HL-60 (cell line): Measurements from ENCODE around the gene KIAA0232.

Source experiments
- GABPA ChIP-seq: IDR thresholded peaks from 2 replicates; pipeline ENCODE4 v1.6.1; 2012; ENCODE audit warnings: low read depth
- POLR2AphosphoS5 ChIP-seq: IDR thresholded peaks from 2 replicates; pipeline ENCODE4 v1.6.1; 2012; ENCODE audit warnings: low read depth
- TF ChIP-seq, protein P1 (sequence below): IDR thresholded peaks from one replicate; pipeline ENCODE4 v1.5.1; 2011; ENCODE audit warnings: low read length, control low read depth, inconsistent platforms; ENCODE audit not compliant: insufficient read depth
- TF ChIP-seq, protein P2 (sequence below): IDR thresholded peaks from 2 replicates; pipeline ENCODE4 v1.6.1; 2012; ENCODE audit warnings: low read depth; ENCODE audit not compliant: insufficient replicate concordance

DNA sequence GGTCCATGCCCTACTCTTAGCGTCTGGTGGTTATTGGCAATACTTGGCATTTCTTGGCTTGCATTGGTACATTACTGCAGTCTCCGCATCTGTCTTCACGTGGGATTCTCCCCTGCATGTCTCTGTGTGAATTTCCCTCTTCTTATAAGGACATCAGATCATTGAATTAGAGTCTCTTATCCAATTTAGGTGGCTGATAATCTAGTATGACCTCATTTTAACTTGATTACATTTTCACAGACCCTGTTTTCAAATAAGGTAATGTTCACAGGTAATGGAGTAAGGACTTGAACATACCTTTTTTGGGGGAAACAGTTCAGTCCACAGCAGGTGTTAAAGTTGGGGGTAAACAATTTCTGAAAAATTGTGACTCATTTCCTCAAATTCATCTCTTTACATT is 16.6 kb downstream of the KIAA0232 start:
- TF ChIP-seq, protein P1, sequence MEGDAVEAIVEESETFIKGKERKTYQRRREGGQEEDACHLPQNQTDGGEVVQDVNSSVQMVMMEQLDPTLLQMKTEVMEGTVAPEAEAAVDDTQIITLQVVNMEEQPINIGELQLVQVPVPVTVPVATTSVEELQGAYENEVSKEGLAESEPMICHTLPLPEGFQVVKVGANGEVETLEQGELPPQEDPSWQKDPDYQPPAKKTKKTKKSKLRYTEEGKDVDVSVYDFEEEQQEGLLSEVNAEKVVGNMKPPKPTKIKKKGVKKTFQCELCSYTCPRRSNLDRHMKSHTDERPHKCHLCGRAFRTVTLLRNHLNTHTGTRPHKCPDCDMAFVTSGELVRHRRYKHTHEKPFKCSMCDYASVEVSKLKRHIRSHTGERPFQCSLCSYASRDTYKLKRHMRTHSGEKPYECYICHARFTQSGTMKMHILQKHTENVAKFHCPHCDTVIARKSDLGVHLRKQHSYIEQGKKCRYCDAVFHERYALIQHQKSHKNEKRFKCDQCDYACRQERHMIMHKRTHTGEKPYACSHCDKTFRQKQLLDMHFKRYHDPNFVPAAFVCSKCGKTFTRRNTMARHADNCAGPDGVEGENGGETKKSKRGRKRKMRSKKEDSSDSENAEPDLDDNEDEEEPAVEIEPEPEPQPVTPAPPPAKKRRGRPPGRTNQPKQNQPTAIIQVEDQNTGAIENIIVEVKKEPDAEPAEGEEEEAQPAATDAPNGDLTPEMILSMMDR: no peak
- TF ChIP-seq POLR2AphosphoS5 (no peak), GABPA (no peak)
- TF ChIP-seq, protein P2, sequence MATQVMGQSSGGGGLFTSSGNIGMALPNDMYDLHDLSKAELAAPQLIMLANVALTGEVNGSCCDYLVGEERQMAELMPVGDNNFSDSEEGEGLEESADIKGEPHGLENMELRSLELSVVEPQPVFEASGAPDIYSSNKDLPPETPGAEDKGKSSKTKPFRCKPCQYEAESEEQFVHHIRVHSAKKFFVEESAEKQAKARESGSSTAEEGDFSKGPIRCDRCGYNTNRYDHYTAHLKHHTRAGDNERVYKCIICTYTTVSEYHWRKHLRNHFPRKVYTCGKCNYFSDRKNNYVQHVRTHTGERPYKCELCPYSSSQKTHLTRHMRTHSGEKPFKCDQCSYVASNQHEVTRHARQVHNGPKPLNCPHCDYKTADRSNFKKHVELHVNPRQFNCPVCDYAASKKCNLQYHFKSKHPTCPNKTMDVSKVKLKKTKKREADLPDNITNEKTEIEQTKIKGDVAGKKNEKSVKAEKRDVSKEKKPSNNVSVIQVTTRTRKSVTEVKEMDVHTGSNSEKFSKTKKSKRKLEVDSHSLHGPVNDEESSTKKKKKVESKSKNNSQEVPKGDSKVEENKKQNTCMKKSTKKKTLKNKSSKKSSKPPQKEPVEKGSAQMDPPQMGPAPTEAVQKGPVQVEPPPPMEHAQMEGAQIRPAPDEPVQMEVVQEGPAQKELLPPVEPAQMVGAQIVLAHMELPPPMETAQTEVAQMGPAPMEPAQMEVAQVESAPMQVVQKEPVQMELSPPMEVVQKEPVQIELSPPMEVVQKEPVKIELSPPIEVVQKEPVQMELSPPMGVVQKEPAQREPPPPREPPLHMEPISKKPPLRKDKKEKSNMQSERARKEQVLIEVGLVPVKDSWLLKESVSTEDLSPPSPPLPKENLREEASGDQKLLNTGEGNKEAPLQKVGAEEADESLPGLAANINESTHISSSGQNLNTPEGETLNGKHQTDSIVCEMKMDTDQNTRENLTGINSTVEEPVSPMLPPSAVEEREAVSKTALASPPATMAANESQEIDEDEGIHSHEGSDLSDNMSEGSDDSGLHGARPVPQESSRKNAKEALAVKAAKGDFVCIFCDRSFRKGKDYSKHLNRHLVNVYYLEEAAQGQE: no peak
